Gastrocnemius medialis (tissue), 4 donors: ENCODE data around the gene FBLN2.
A peak's percentile ranks its signal among the peaks of the same experiment; 100 is the strongest.

Experiments
- POLR2A ChIP-seq, 2 donors: fragments of 450-650 bp; IDR thresholded peaks; one replicate each; pipeline ENCODE4 v1.6.1; 2017; ENCODE audit warnings: antibody characterized with exemption in 2 of 2, mild to moderate bottlenecking in 2 of 2, moderate library complexity in 2 of 2
- TF ChIP-seq, protein P1 (sequence below), 5 experiments: fragments of 450-650 bp in 3 of 5; fragments of 200-600 bp in 2 of 5; sonication (generic) in 2 of 5; IDR thresholded peaks in 4 of 5; conservative IDR thresholded peaks in 1 of 5; 1 replicate in 4 of 5; 2 replicates in 1 of 5; pipeline ENCODE4 v1.5.1; 2016 to 2019; ENCODE audit warnings: antibody characterized with exemption in 5 of 5, mild to moderate bottlenecking in 3 of 5, moderate library complexity in 3 of 5

DNA sequence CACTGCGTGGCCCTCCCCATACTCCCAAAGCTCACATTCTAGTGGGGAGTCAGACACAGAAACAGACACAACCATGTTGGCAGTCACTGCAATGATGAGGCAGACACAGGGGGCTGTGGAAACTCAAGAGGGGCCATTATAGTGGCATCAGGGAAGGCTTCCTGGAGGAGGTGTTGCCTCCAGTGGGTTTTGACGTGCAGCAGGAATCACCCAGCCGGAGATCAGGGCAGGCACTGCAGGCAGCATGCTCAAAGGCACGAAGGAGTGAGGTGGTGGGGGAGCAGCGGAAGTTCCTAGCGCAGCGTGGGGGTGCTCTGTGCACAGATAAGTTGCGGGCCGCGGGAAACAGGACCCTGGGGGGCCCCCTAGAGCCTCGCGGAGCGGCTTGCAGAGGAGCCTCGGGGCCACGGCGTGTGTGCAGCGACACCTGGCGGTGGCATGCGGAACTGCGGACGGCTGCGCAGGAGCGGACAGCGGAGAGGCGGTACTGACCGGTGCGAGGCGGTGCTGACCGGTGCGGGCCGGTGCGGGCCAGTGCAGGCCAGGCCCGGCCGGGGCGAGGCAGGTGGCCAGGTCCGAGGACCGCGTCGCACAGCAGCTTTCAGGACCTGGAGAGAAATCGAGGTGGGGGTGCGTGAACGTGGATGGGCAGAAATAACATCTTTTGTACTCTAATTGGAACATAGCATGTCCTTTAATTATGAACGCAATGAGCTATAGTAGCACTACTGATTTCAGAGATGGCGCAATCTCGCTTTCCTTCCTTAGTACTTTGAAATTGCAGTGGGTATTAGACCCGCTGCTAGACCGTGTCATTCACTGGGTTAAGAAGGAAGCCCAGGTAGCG lies 101.5 kb downstream of the FBLN2 start:
- no peak for TF ChIP-seq POLR2A (IDR thresholded peaks at IDR 0.05)
- TF ChIP-seq, protein P1, sequence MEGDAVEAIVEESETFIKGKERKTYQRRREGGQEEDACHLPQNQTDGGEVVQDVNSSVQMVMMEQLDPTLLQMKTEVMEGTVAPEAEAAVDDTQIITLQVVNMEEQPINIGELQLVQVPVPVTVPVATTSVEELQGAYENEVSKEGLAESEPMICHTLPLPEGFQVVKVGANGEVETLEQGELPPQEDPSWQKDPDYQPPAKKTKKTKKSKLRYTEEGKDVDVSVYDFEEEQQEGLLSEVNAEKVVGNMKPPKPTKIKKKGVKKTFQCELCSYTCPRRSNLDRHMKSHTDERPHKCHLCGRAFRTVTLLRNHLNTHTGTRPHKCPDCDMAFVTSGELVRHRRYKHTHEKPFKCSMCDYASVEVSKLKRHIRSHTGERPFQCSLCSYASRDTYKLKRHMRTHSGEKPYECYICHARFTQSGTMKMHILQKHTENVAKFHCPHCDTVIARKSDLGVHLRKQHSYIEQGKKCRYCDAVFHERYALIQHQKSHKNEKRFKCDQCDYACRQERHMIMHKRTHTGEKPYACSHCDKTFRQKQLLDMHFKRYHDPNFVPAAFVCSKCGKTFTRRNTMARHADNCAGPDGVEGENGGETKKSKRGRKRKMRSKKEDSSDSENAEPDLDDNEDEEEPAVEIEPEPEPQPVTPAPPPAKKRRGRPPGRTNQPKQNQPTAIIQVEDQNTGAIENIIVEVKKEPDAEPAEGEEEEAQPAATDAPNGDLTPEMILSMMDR (IDR thresholded peaks at IDR 0.05 in 4 of 5, conservative IDR thresholded peaks at IDR 0.05 in 1 of 5): peak; percentile 92 to 99 (median 98)
